Measurements from ENCODE around the gene ERLIN1. TPM values are rescaled to one million over a fixed set of nuclear protein-coding genes. Genes with fewer than 3 reads are reported as not detected.

Gene ERLIN1
- 43.8 to 71.1 TPM (median 49.5 TPM) in 5 replicates for total RNA-seq (2022; extraction: Qiagen RNA extraction)

DNA sequence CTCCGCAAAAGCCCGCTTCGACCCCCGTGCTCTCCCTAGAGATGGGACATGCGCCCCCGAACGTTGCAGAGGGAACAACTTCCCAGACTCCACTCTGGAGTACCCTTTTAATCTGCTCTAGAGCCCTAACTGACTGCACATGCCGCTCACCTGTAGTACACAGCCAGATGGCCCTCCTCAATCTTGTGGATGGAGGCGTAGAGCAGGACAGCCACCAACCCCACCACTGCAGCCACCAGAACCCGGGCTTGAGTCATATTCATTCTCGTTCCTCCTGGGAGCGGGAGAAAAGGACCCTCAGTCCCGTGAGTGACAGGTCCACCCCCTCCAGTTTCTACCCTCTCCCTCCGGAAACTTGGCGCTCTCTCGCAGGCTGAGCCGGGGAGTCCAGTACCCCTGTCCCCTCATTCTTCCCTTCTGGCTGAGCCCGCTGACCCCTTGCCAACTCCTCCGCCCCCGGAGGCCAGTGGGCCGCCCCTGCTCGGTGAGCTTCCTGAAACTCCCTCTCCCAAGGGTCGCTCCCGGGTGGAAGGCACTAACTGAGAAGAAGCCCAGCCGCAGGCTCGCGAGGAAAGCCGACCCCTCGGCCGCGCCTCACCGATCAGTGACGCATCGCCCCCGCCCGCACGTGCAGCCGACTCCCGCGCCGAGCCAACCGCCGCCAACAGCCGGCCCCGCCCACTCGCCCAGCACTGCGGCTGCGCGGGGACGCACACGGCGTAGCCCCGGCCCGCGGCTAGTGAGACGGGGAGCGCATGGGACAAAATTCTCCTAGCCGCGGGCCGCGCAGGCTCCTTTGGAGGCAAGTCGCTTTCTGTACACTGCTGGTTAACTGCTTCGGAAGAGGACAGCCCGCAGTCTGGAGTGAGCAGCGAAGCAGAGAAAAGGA lies at the start of gene ERLIN1:
Gene ERLIN1 (minus strand): TSS at position 666 of the 889 bp plus-strand sequence. CDS start 403 bp downstream, at position 263.

Other genes with a start within 250 kb of the ERLIN1 start
- 16.2 to 25.3 TPM (median 20.9 TPM) in 5 replicates for gene DNMBP, start 176.1 kb downstream of the ERLIN1 start, total RNA-seq (2022; extraction: Qiagen RNA extraction)
- gene CPN1, start 104.2 kb downstream of the ERLIN1 start, total RNA-seq (2022; extraction: Qiagen RNA extraction), result 0.22 to 0.37 TPM (median 0.34 TPM) in 5 replicates
- 17.8 to 24.2 TPM (median 19.8 TPM) in 5 replicates for gene CHUK, start 43.6 kb upstream of the ERLIN1 start, total RNA-seq (2022; extraction: Qiagen RNA extraction)
- 19.2 to 24.1 TPM (median 19.8 TPM) in 5 replicates for gene CWF19L1, start 81.6 kb upstream of the ERLIN1 start, total RNA-seq (2022; extraction: Qiagen RNA extraction)
- gene BLOC1S2, start 100.7 kb upstream of the ERLIN1 start, total RNA-seq (2022; extraction: Qiagen RNA extraction), result 88.7 to 104 TPM (median 95.5 TPM) in 5 replicates
- gene PKD2L1, start 144.2 kb upstream of the ERLIN1 start, total RNA-seq (2022; extraction: Qiagen RNA extraction), result 0.06 to 0.33 TPM (median 0.16 TPM) in 4 of 5 replicates, not detected in the other
- gene SCD, start 161.2 kb upstream of the ERLIN1 start, total RNA-seq (2022; extraction: Qiagen RNA extraction), result 126 to 180 TPM (median 155 TPM) in 5 replicates

All from A549 treated with AZD2906 at 1 μM for 4 hours (cell line).